HL-60 (cell line): Measurements from ENCODE around the gene CRELD2.

ENCODE experiments used
- DNase-seq, 2 experiments: peaks; one replicate each; pipeline ENCODE4 v3.0.0-alpha.2; 2010 to 2020; ENCODE audit warnings: low read depth in 1 of 2, low spot score in 1 of 2
- H3K27ac ChIP-seq: fragments of 250-450 bp; sonication (Bioruptor Pico); replicated peaks from 2 replicates; pipeline ENCODE4 v1.5.1; 2020; ENCODE audit warnings: mild to moderate bottlenecking, moderate library complexity
- H3K27me3 ChIP-seq: fragments of 250-450 bp; sonication (Bioruptor Pico); 2 replicates; pipeline ENCODE4 v1.5.1; 2021; ENCODE audit warnings: mild to moderate bottlenecking, moderate library complexity; ENCODE audit not compliant: insufficient read depth, poor library complexity, severe bottlenecking
- H3K4me3 ChIP-seq: replicated peaks from 2 replicates; pipeline ENCODE4 v1.5.1; 2011; ENCODE audit warnings: mild to moderate bottlenecking, control low read depth, low read length; ENCODE audit not compliant: insufficient read depth
- CTCF ChIP-seq: IDR thresholded peaks from one replicate; pipeline ENCODE4 v1.5.1; 2011; ENCODE audit warnings: low read length, control low read depth, inconsistent platforms; ENCODE audit not compliant: insufficient read depth
- GABPA ChIP-seq: IDR thresholded peaks from 2 replicates; pipeline ENCODE4 v1.6.1; 2012; ENCODE audit warnings: low read depth
- POLR2AphosphoS5 ChIP-seq: IDR thresholded peaks from 2 replicates; pipeline ENCODE4 v1.6.1; 2012; ENCODE audit warnings: low read depth
- REST ChIP-seq: IDR thresholded peaks from 2 replicates; pipeline ENCODE4 v1.6.1; 2012; ENCODE audit warnings: low read depth; ENCODE audit not compliant: insufficient replicate concordance
- SPI1 ChIP-seq: IDR thresholded peaks from 2 replicates; pipeline ENCODE4 v1.6.1; 2012; ENCODE audit warnings: low read depth, mild to moderate bottlenecking, borderline replicate concordance

Gene CRELD2

GRCh38 chr22:49927483-49928184 is 9.2 kb downstream of the CRELD2 start:
- Histone ChIP-seq H3K27me3 (no peaks in the 10 kb centered on the region), H3K4me3 (no peak overlapping the region), H3K27ac (no peak overlapping the region)
- no peak for DNase-seq
- TF ChIP-seq REST (no peak), CTCF (no peak), POLR2AphosphoS5 (no peak), SPI1 (no peak), GABPA (no peak)

GRCh38 chr22:49928185-49928495 is 9.7 kb downstream of the CRELD2 start:
- H3K27ac ChIP-seq: no peak overlapping the region

More at GRCh38 chr22:49928185-49928495, 9.7 kb downstream of the CRELD2 start:
- Histone ChIP-seq H3K27me3 (no peaks in the 10 kb centered on the region), H3K4me3 (no peak overlapping the region)
- TF ChIP-seq CTCF (no peak), POLR2AphosphoS5 (no peak), SPI1 (no peak), REST (no peak), GABPA (no peak)
- DNase-seq: no peak
